Gastrocnemius medialis (tissue), 4 donors: Measurements from ENCODE around the gene CPT2.

Experiments
- CTCF ChIP-seq, 5 experiments: fragments of 450-650 bp in 3 of 5; fragments of 200-600 bp in 2 of 5; sonication (generic) in 2 of 5; IDR thresholded peaks in 4 of 5; conservative IDR thresholded peaks in 1 of 5; 1 replicate in 4 of 5; 2 replicates in 1 of 5; pipeline ENCODE4 v1.5.1; 2016 to 2019; ENCODE audit warnings: antibody characterized with exemption in 5 of 5, mild to moderate bottlenecking in 3 of 5, moderate library complexity in 3 of 5
- POLR2A ChIP-seq, 2 donors: fragments of 450-650 bp; IDR thresholded peaks; one replicate each; pipeline ENCODE4 v1.6.1; 2017; ENCODE audit warnings: antibody characterized with exemption in 2 of 2, mild to moderate bottlenecking in 2 of 2, moderate library complexity in 2 of 2

- no peak for TF ChIP-seq CTCF (IDR thresholded peaks at IDR 0.05 in 4 of 5, conservative IDR thresholded peaks at IDR 0.05 in 1 of 5)
- no peak for TF ChIP-seq POLR2A (IDR thresholded peaks at IDR 0.05)
These were observed 6.4 kb upstream of the CPT2 start for GRCh38 chr1:53190210-53190611.
